Measurements from ENCODE around the gene GBF1. TPM values are rescaled to one million over a fixed set of nuclear protein-coding genes. Genes with fewer than 3 reads are reported as not detected.

Gene GBF1
- total RNA-seq, 2 experiments from 2014 or later: 33.1 to 37.5 TPM

DNA sequence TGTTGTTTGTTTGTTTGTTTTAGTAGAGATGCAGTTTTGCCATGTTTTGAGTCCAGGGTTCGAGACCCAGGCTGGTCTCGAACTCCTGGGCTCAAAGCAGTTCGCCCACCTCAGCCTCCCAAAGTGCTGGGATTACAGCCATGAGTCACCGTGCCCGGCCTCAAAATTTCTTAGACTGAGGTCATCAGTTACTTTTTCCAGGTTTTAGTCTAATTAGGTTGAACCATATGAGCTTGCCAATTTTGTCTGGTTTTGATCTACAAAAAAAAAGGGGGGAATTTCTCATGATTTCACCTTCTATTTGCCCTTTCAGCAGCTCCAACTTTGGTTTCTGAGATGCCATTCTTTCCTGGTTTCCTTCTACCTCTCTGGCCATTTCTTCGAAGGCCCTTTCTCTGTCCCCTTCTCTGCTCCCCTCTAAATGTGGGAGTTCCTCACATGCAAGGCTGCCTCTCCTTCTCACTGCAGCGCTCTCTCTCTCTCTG lies 181.5 kb downstream of the GBF1 start:
- no peaks in the 10 kb centered on the region for H3K27me3 Mint-ChIP-seq
- POLR2A ChIA-PET: interaction anchor here (0.9 kb wide), 1 partner anchor 42 kb away, joined by 3 read pairs; no protein-coding TSS in a partner anchor
- H3K9me3 Mint-ChIP-seq (ENCODE audit: low read depth): no peaks in the 10 kb centered on the region
- H3K4me1 Mint-ChIP-seq: peaks cover 28% of the 10 kb centered on the region
- DNase-seq (no peak), ATAC-seq (no peak)
- H3K27ac Mint-ChIP-seq: peak overlapping the region; percentile 60
- no peak overlapping the region for H3K4me3 Mint-ChIP-seq
- peaks cover 6% of the 10 kb centered on the region for H3K36me3 Mint-ChIP-seq (ENCODE audit: low read depth)
- CTCF ChIA-PET: interaction anchor here (0.8 to 1.4 kb wide), 4 partner anchors 25 to 265 kb away, joined by 3 to 5 read pairs (median 4); no protein-coding TSS in a partner anchor
- intact Hi-C loops (cut with DNase I, micrococcal nuclease): no loop called here

DNA sequence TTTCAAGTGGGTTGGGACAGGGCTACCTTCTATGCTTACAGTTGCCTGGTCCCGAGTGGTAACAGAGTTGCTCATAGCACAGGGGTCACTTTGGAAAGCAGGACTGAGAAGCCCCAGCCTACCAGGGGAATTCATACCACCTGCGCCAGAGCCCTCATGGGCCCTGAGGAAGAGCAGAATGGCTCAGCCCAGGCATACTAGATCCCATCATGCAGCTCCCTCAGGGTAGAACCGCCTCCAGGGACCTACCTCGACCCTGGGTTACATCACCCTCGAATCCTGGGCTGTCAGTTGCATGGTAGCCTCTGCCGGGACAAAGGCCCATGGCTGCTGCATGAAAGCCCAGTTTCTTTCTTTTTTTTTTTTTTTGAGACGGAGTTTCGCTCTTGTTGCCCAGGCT lies 184.1 kb downstream of the GBF1 start:
- DNase-seq: no peak
- CTCF ChIA-PET: interaction anchor here (0.9 to 3.7 kb wide), 2 partner anchors 8 to 19 kb away, joined by 3 to 35 read pairs; partner anchors contain the start of gene FBXL15
- no peak overlapping the region for H3K27ac Mint-ChIP-seq
- no peak overlapping the region for H3K4me3 Mint-ChIP-seq
- H3K9me3 Mint-ChIP-seq (ENCODE audit: low read depth): no peaks in the 10 kb centered on the region
- H3K27me3 Mint-ChIP-seq: no peaks in the 10 kb centered on the region
- H3K4me1 Mint-ChIP-seq: peaks cover 34% of the 10 kb centered on the region
- no peak for ATAC-seq
- H3K36me3 Mint-ChIP-seq (ENCODE audit: low read depth): peaks cover 2% of the 10 kb centered on the region
- POLR2A ChIA-PET: interaction anchor here (0.6 kb wide), 1 partner anchor 21 kb away, joined by 3 read pairs; no protein-coding TSS in a partner anchor
- intact Hi-C loops (cut with DNase I, micrococcal nuclease): no loop called here

DNA sequence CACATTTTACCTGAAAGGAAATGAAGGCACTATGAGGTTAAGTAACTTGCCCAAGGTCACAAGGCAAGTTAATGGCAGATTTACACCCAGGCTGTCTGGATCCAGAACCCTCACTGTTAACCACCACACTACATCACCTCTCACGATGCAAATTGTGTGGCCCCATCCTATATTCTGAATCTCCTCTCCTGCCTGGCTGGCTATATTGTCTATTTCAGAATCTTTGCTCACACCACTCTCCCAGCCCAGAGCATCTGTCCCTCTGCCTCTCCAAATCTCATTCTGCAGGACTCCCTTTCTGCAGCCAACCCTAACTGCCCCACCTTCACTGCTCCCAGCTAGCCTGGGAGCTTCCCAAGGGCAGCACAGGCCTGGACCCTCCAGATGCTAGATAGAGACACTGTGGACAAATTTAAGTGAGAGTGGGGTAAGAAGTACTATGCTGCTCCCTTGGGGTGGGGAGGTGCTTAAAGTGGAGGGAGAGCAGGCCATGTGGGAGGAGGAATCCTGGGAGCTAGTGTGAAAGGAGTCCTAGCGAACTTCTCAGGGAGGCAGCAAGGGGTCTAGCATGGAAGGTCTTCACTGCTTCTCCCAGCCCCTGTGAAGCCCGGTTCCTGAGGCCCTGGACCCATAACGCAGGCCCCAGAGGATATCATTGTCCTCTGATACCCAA lies 186.3 kb downstream of the GBF1 start:
- Mint-ChIP-seq H3K9me3 (ENCODE audit: low read depth) (no peaks in the 10 kb centered on the region), H3K36me3 (ENCODE audit: low read depth) (peaks cover 2% of the 10 kb centered on the region), H3K4me3 (peak overlapping the region; percentile 85), H3K27ac (peak overlapping the region; percentile 94), H3K27me3 (no peaks in the 10 kb centered on the region), H3K4me1 (peaks cover 45% of the 10 kb centered on the region)
- POLR2A ChIA-PET: interaction anchor here (0.7 to 1.7 kb wide), 5 partner anchors 9 to 32 kb away, joined by 3 to 27 read pairs (median 5); partner anchors contain the start of genes C10orf95 and FBXL15
- intact Hi-C loops (cut with DNase I, micrococcal nuclease): loop anchor here (1.0 to 10.0 kb wide), 12 partner anchors 10 to 963 kb away; partner anchors contain the start of genes ACTR1A (in 2 of the 2), ATP5MK (in 1 of the 2), GBF1 (in 1 of the 2) and NFKB2 (in 1 of the 2)
- ATAC-seq: no peak
- CTCF ChIA-PET: interaction anchor here (0.6 to 3.7 kb wide), 11 partner anchors 10 to 262 kb away, joined by 3 to 35 read pairs (median 4); partner anchors contain the start of genes C10orf95, FBXL15 and NFKB2
- peak; percentile 24 for DNase-seq

Other genes with a start within 250 kb of the GBF1 start
- 10 to 100 TPM; 16.0 to 21.0 TPM for gene ARMH3, start 189.4 kb upstream of the GBF1 start, total RNA-seq
- gene HPS6, start 180.2 kb upstream of the GBF1 start, total RNA-seq: 10 to 100 TPM; 12.9 to 18.9 TPM
- 10 to 100 TPM; 69.6 to 86.7 TPM for gene LDB1, start 125.2 kb upstream of the GBF1 start, total RNA-seq
- 10 to 100 TPM; 61.3 to 74.7 TPM for gene PPRC1, start 112.5 kb upstream of the GBF1 start, total RNA-seq
- 100 to 1,000 TPM; 206 to 283 TPM for gene NOLC1, start 93.1 kb upstream of the GBF1 start, total RNA-seq
- under 1 TPM in 1 of 2 experiments, not detected in 1; 0.14 TPM for gene ELOVL3, start 19.2 kb upstream of the GBF1 start, total RNA-seq
- gene PITX3, start 4.0 kb upstream of the GBF1 start, total RNA-seq: under 1 TPM; 0.66 to 0.81 TPM
- 100 to 1,000 TPM; 228 to 238 TPM for gene NFKB2, start 150.2 kb downstream of the GBF1 start, total RNA-seq
- gene PSD, start 173.3 kb downstream of the GBF1 start, total RNA-seq: 10 to 100 TPM in 1 of 2 experiments, 1 to 10 TPM in 1; 9.1 to 11.2 TPM
- gene FBXL15, start 175.3 kb downstream of the GBF1 start, total RNA-seq: 10 to 100 TPM in 1 of 2 experiments, 1 to 10 TPM in 1; 5.4 to 11.9 TPM
- gene CUEDC2, start 187.0 kb downstream of the GBF1 start, total RNA-seq: 10 to 100 TPM; 60.8 to 72.7 TPM
- gene C10orf95, start 206.0 kb downstream of the GBF1 start, total RNA-seq: under 1 TPM; 0.27 to 0.32 TPM